ENCODE measurements around the gene SEC14L5.
A peak's percentile ranks its signal among the peaks of the same experiment; 100 is the strongest.

The SEC14L5 gene

GRCh38 chr16:5027086-5027485 is 69.0 kb downstream of the SEC14L5 start:
- TF ChIP-seq POLR2A (IDR thresholded peaks at IDR 0.05; ENCODE audit: extremely low read depth, insufficient read length) (no peak), MAX (IDR thresholded peaks at IDR 0.05; ENCODE audit: low read depth, low read length) (no peak), MYC (IDR thresholded peaks at IDR 0.05; ENCODE audit: low read depth, low read length) (no peak), CTCF (IDR thresholded peaks at IDR 0.05; ENCODE audit: low read depth, low read length) (no peak)
- H3K4me3 ChIP-seq (ENCODE audit: low read depth, low read length): no peak overlapping the region
- no peak for DNase-seq (ENCODE audit: low read depth)

GRCh38 chr16:5027575-5028235 is 69.6 kb downstream of the SEC14L5 start:
- no peak overlapping the region for H3K4me3 ChIP-seq (ENCODE audit: low read depth, low read length)
- no peak for DNase-seq (ENCODE audit: low read depth)
- no peak for TF ChIP-seq MYC (IDR thresholded peaks at IDR 0.05; ENCODE audit: low read depth, low read length)

- H3K4me3 ChIP-seq (ENCODE audit: low read depth, low read length): no peak overlapping the region
- TF ChIP-seq MYC (IDR thresholded peaks at IDR 0.05; ENCODE audit: low read depth, low read length): no peak
- no peak for TF ChIP-seq POLR2A (IDR thresholded peaks at IDR 0.05; ENCODE audit: extremely low read depth, insufficient read length)
- no peak for TF ChIP-seq MAX (IDR thresholded peaks at IDR 0.05; ENCODE audit: low read depth, low read length)
- TF ChIP-seq CTCF (IDR thresholded peaks at IDR 0.05; ENCODE audit: low read depth, low read length): no peak
- no peak for DNase-seq (ENCODE audit: low read depth)
Measured at GRCh38 chr16:5028950-5029475, 70.9 kb downstream of the SEC14L5 start.

- TF ChIP-seq MAX (IDR thresholded peaks at IDR 0.05; ENCODE audit: low read depth, low read length): no peak
- TF ChIP-seq CTCF (IDR thresholded peaks at IDR 0.05; ENCODE audit: low read depth, low read length): no peak
- no peak for TF ChIP-seq POLR2A (IDR thresholded peaks at IDR 0.05; ENCODE audit: extremely low read depth, insufficient read length)
- no peak overlapping the region for H3K4me3 ChIP-seq (ENCODE audit: low read depth, low read length)
- no peak for DNase-seq (ENCODE audit: low read depth)
Measured at GRCh38 chr16:5030251-5030870, 72.2 kb downstream of the SEC14L5 start.

GRCh38 chr16:5031601-5032000 is 73.5 kb downstream of the SEC14L5 start:
- no peak for DNase-seq (ENCODE audit: low read depth)
- TF ChIP-seq CTCF (IDR thresholded peaks at IDR 0.05; ENCODE audit: low read depth, low read length): no peak
- TF ChIP-seq MYC (IDR thresholded peaks at IDR 0.05; ENCODE audit: low read depth, low read length): no peak
- no peak for TF ChIP-seq POLR2A (IDR thresholded peaks at IDR 0.05; ENCODE audit: extremely low read depth, insufficient read length)
- no peak for TF ChIP-seq MAX (IDR thresholded peaks at IDR 0.05; ENCODE audit: low read depth, low read length)

GRCh38 chr16:5032748-5033167 is 74.6 kb downstream of the SEC14L5 start:
- H3K4me3 ChIP-seq (ENCODE audit: low read depth, low read length): peak overlapping the region; percentile 80
- DNase-seq (ENCODE audit: low read depth): no peak
- no peak for TF ChIP-seq CTCF (IDR thresholded peaks at IDR 0.05; ENCODE audit: low read depth, low read length)
- TF ChIP-seq MYC (IDR thresholded peaks at IDR 0.05; ENCODE audit: low read depth, low read length): no peak
- TF ChIP-seq MAX (IDR thresholded peaks at IDR 0.05; ENCODE audit: low read depth, low read length): no peak
- TF ChIP-seq POLR2A (IDR thresholded peaks at IDR 0.05; ENCODE audit: extremely low read depth, insufficient read length): no peak

More at GRCh38 chr16:5031601-5032000, 73.5 kb downstream of the SEC14L5 start:
- no peak overlapping the region for H3K4me3 ChIP-seq (ENCODE audit: low read depth, low read length)

Measured in NB4 (cell line).